T-helper 1 cell treated with Interleukin-12 subunit alpha and Interleukin-12 subunit beta and Interleukin-4 antibody, amounts not matched to agents 30 μg/mL and 1 μg/mL, for 36 hours (primary cell): Measurements from ENCODE around the gene VWA7.

Experiments used
- H3K27ac Mint-ChIP-seq: one replicate; pipeline ENCODE4 v1.8.0; 2021; ENCODE audit warnings: mild to moderate bottlenecking, mixed read lengths
- H3K27me3 Mint-ChIP-seq: one replicate; pipeline ENCODE4 v1.8.0; 2021; ENCODE audit warnings: low read depth, mixed read lengths
- H3K36me3 Mint-ChIP-seq: one replicate; pipeline ENCODE4 v1.8.0; 2021; ENCODE audit warnings: low read depth, mixed read lengths
- H3K4me1 Mint-ChIP-seq: one replicate; pipeline ENCODE4 v1.8.0; 2021; ENCODE audit warnings: low read depth, mixed read lengths
- H3K4me3 Mint-ChIP-seq: one replicate; pipeline ENCODE4 v1.8.0; 2021; ENCODE audit warnings: mild to moderate bottlenecking, moderate library complexity, mixed read lengths
- H3K9me3 Mint-ChIP-seq: one replicate; pipeline ENCODE4 v1.8.0; 2021; ENCODE audit warnings: mixed read lengths

Gene VWA7

GRCh38 chr6:31792761-31793171 is 15.6 kb upstream of the VWA7 start:
- peaks cover 24% of the 10 kb centered on the region for H3K36me3 Mint-ChIP-seq
- no peaks in the 10 kb centered on the region for H3K9me3 Mint-ChIP-seq
- H3K4me3 Mint-ChIP-seq, result no peak overlapping the region
- peaks cover 28% of the 10 kb centered on the region for H3K4me1 Mint-ChIP-seq
- H3K27me3 Mint-ChIP-seq, result no peaks in the 10 kb centered on the region
- no peak overlapping the region for H3K27ac Mint-ChIP-seq

- H3K27me3 Mint-ChIP-seq, result no peaks in the 10 kb centered on the region
These were observed 14.9 kb upstream of the VWA7 start for GRCh38 chr6:31792090-31792374.

GRCh38 chr6:31791324-31792089 is 14.4 kb upstream of the VWA7 start:
- Mint-ChIP-seq H3K4me3 (no peak overlapping the region), H3K4me1 (peaks cover 18% of the 10 kb centered on the region), H3K36me3 (peaks cover 22% of the 10 kb centered on the region), H3K27ac (peak overlapping the region; percentile 37), H3K27me3 (no peaks in the 10 kb centered on the region), H3K9me3 (no peaks in the 10 kb centered on the region)

More at GRCh38 chr6:31792090-31792374, 14.9 kb upstream of the VWA7 start:
- Mint-ChIP-seq H3K4me1 (peaks cover 20% of the 10 kb centered on the region), H3K4me3 (no peak overlapping the region), H3K36me3 (peaks cover 24% of the 10 kb centered on the region), H3K9me3 (no peaks in the 10 kb centered on the region), H3K27ac (no peak overlapping the region)

GRCh38 chr6:31785475-31785874 is 8.3 kb upstream of the VWA7 start:
- no peaks in the 10 kb centered on the region for H3K9me3 Mint-ChIP-seq
- peaks cover under 1% of the 10 kb centered on the region for H3K4me1 Mint-ChIP-seq
- peaks cover 24% of the 10 kb centered on the region for H3K36me3 Mint-ChIP-seq
- H3K27ac Mint-ChIP-seq, result no peak overlapping the region
- no peaks in the 10 kb centered on the region for H3K27me3 Mint-ChIP-seq
- no peak overlapping the region for H3K4me3 Mint-ChIP-seq

- H3K4me3 Mint-ChIP-seq, result no peak overlapping the region
- no peaks in the 10 kb centered on the region for H3K27me3 Mint-ChIP-seq
- H3K9me3 Mint-ChIP-seq, result no peaks in the 10 kb centered on the region
- peaks cover 21% of the 10 kb centered on the region for H3K36me3 Mint-ChIP-seq
- H3K27ac Mint-ChIP-seq, result no peak overlapping the region
- no peaks in the 10 kb centered on the region for H3K4me1 Mint-ChIP-seq
These were observed 7.2 kb upstream of the VWA7 start for GRCh38 chr6:31784098-31784925.

- Mint-ChIP-seq H3K9me3 (no peaks in the 10 kb centered on the region), H3K27ac (no peak overlapping the region), H3K27me3 (no peaks in the 10 kb centered on the region), H3K4me3 (no peak overlapping the region), H3K36me3 (peaks cover 18% of the 10 kb centered on the region), H3K4me1 (peaks cover 3% of the 10 kb centered on the region)
These were observed 5.2 kb upstream of the VWA7 start for GRCh38 chr6:31782126-31782855.

GRCh38 chr6:31781244-31782125 is 4.4 kb upstream of the VWA7 start:
- no peak overlapping the region for H3K4me3 Mint-ChIP-seq
- no peaks in the 10 kb centered on the region for H3K9me3 Mint-ChIP-seq
- no peak overlapping the region for H3K27ac Mint-ChIP-seq
- H3K27me3 Mint-ChIP-seq, result no peaks in the 10 kb centered on the region
- peaks cover 9% of the 10 kb centered on the region for H3K4me1 Mint-ChIP-seq
- H3K36me3 Mint-ChIP-seq, result peaks cover 18% of the 10 kb centered on the region

- H3K4me1 Mint-ChIP-seq, result peaks cover 13% of the 10 kb centered on the region
- H3K36me3 Mint-ChIP-seq, result peaks cover 16% of the 10 kb centered on the region
- H3K27ac Mint-ChIP-seq, result no peak overlapping the region
- no peaks in the 10 kb centered on the region for H3K9me3 Mint-ChIP-seq
- H3K27me3 Mint-ChIP-seq, result no peaks in the 10 kb centered on the region
- H3K4me3 Mint-ChIP-seq, result no peak overlapping the region
These were observed 3.5 kb upstream of the VWA7 start for GRCh38 chr6:31780507-31781243.

GRCh38 chr6:31779908-31780307 is 2.8 kb upstream of the VWA7 start:
- Mint-ChIP-seq H3K4me1 (peaks cover 17% of the 10 kb centered on the region), H3K9me3 (no peaks in the 10 kb centered on the region), H3K4me3 (no peak overlapping the region), H3K36me3 (peaks cover 16% of the 10 kb centered on the region), H3K27ac (no peak overlapping the region), H3K27me3 (no peaks in the 10 kb centered on the region)

- Mint-ChIP-seq H3K27me3 (no peaks in the 10 kb centered on the region), H3K4me1 (peaks cover 17% of the 10 kb centered on the region), H3K4me3 (no peak overlapping the region), H3K36me3 (peaks cover 10% of the 10 kb centered on the region), H3K27ac (no peak overlapping the region), H3K9me3 (no peaks in the 10 kb centered on the region)
These were observed 2.1 kb upstream of the VWA7 start for GRCh38 chr6:31778999-31779885.

- Mint-ChIP-seq H3K4me3 (no peak overlapping the region), H3K4me1 (peaks cover 17% of the 10 kb centered on the region), H3K27ac (no peak overlapping the region)
These were observed 1.1 kb upstream of the VWA7 start for GRCh38 chr6:31778193-31778592.

GRCh38 chr6:31777667-31778050 is 531 bp upstream of the VWA7 start:
- peak overlapping the region; percentile 81 for H3K27ac Mint-ChIP-seq
- H3K4me3 Mint-ChIP-seq, result no peak overlapping the region
- no peaks in the 10 kb centered on the region for H3K9me3 Mint-ChIP-seq
- H3K36me3 Mint-ChIP-seq, result peaks cover 3% of the 10 kb centered on the region
- H3K4me1 Mint-ChIP-seq, result peaks cover 21% of the 10 kb centered on the region
- H3K27me3 Mint-ChIP-seq, result no peaks in the 10 kb centered on the region

More at GRCh38 chr6:31778193-31778592, 1.1 kb upstream of the VWA7 start:
- no peaks in the 10 kb centered on the region for H3K27me3 Mint-ChIP-seq
- H3K9me3 Mint-ChIP-seq, result no peaks in the 10 kb centered on the region
- peaks cover 7% of the 10 kb centered on the region for H3K36me3 Mint-ChIP-seq
